OCI-LY3 (cell line): ENCODE data around the gene HOXD12.
A peak's percentile ranks its signal among the peaks of the same experiment; 100 is the strongest.

ENCODE experiments used
- H2AFZ ChIP-seq: fragments of 200-600, 300-600 bp; shearing (Covaris generic); 2 replicates; pipeline ENCODE4 v1.6.0; 2014; ENCODE audit warnings: antibody characterized with exemption, low read depth, low read length
- H3K27ac ChIP-seq: fragments of 200-600, 300-600 bp; sonication (generic); 2 replicates; pipeline ENCODE4 v1.5.1; 2014; ENCODE audit warnings: mild to moderate bottlenecking, low read length, moderate library complexity, mixed read lengths
- H3K27me3 ChIP-seq: fragments of 200-600, 300-600 bp; sonication (generic); 2 replicates; pipeline ENCODE4 v1.6.1; 2014; ENCODE audit warnings: low read depth, low read length, mixed read lengths
- H3K36me3 ChIP-seq: fragments of 200-600, 300-600 bp; sonication (generic); replicated peaks from 2 replicates; pipeline ENCODE3; 2014; ENCODE audit warnings: low read depth, low read length, mixed read lengths
- H3K4me1 ChIP-seq: fragments of 300-600, 200-600 bp; sonication (generic); 2 replicates; pipeline ENCODE4 v1.6.1; 2014; ENCODE audit warnings: low read length, mixed read lengths
- H3K4me2 ChIP-seq: fragments of 200-600, 300-600 bp; sonication (generic); 2 replicates; pipeline ENCODE4 v1.6.1; 2014; ENCODE audit warnings: low read length, mixed read lengths
- H3K4me3 ChIP-seq: fragments of 300-600, 200-600 bp; sonication (generic); 2 replicates; pipeline ENCODE4 v1.5.1; 2014; ENCODE audit warnings: antibody characterized with exemption, mild to moderate bottlenecking, low read length, moderate library complexity
- H3K79me2 ChIP-seq: fragments of 300-600, 200-600 bp; shearing (Covaris generic); 2 replicates; pipeline ENCODE4 v1.6.1; 2014; ENCODE audit warnings: mild to moderate bottlenecking, low read length, mixed read lengths
- H3K9ac ChIP-seq: fragments of 300-600, 200-600 bp; shearing (Covaris generic); 2 replicates; pipeline ENCODE4 v1.6.0; 2014; ENCODE audit warnings: mild to moderate bottlenecking, low read length, moderate library complexity
- H3K9me3 ChIP-seq: fragments of 200-600, 300-600 bp; shearing (Covaris generic); 2 replicates; pipeline ENCODE4 v1.6.1; 2014; ENCODE audit warnings: low read length, mixed read lengths; ENCODE audit not compliant: insufficient read depth
- H4K20me1 ChIP-seq: fragments of 200-600, 300-600 bp; sonication (generic); 2 replicates; pipeline ENCODE4 v1.6.1; 2016; ENCODE audit warnings: low read length, mixed read lengths; ENCODE audit not compliant: insufficient read depth
- EZH2phosphoT487 ChIP-seq: fragments of 200-600 bp; shearing (Covaris generic); IDR thresholded peaks from 2 replicates; pipeline ENCODE4 v1.6.1; 2018; ENCODE audit warnings: antibody characterized with exemption, mixed run types, low read depth
- TF ChIP-seq, protein P1 (sequence below): fragments of 200-600, 300-600 bp; sonication (generic); IDR thresholded peaks from 2 replicates; pipeline ENCODE4 v1.5.1; 2014; ENCODE audit warnings: antibody characterized with exemption, low read length, low read depth

Gene HOXD12

GRCh38 chr2:176118601-176119339, 19.2 kb downstream of the HOXD12 start:
- Histone ChIP-seq H2AFZ (no peak overlapping the region), H3K4me2 (no peak overlapping the region), H3K9me3 (no peaks in the 10 kb centered on the region), H3K4me3 (no peak overlapping the region), H3K79me2 (no peaks in the 10 kb centered on the region), H3K36me3 (no peaks in the 10 kb centered on the region), H4K20me1 (no peaks in the 10 kb centered on the region), H3K4me1 (no peaks in the 10 kb centered on the region), H3K27me3 (no peaks in the 10 kb centered on the region), H3K27ac (no peak overlapping the region), H3K9ac (no peak overlapping the region)
- TF ChIP-seq, protein P1, sequence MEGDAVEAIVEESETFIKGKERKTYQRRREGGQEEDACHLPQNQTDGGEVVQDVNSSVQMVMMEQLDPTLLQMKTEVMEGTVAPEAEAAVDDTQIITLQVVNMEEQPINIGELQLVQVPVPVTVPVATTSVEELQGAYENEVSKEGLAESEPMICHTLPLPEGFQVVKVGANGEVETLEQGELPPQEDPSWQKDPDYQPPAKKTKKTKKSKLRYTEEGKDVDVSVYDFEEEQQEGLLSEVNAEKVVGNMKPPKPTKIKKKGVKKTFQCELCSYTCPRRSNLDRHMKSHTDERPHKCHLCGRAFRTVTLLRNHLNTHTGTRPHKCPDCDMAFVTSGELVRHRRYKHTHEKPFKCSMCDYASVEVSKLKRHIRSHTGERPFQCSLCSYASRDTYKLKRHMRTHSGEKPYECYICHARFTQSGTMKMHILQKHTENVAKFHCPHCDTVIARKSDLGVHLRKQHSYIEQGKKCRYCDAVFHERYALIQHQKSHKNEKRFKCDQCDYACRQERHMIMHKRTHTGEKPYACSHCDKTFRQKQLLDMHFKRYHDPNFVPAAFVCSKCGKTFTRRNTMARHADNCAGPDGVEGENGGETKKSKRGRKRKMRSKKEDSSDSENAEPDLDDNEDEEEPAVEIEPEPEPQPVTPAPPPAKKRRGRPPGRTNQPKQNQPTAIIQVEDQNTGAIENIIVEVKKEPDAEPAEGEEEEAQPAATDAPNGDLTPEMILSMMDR, result peak; percentile 22; the same call in 1 of the 2 replicates
- TF ChIP-seq EZH2phosphoT487, result no peak

- Histone ChIP-seq H3K27me3 (no peaks in the 10 kb centered on the region), H4K20me1 (no peaks in the 10 kb centered on the region), H3K9me3 (no peaks in the 10 kb centered on the region)
Measured at GRCh38 chr2:176120364-176121189, 21.0 kb downstream of the HOXD12 start.

GRCh38 chr2:176121190-176122051, 21.8 kb downstream of the HOXD12 start:
- H3K4me2 ChIP-seq, result no peak overlapping the region
- H3K79me2 ChIP-seq, result no peaks in the 10 kb centered on the region
- no peaks in the 10 kb centered on the region for H3K27me3 ChIP-seq
- no peaks in the 10 kb centered on the region for H4K20me1 ChIP-seq
- no peaks in the 10 kb centered on the region for H3K36me3 ChIP-seq
- H3K9ac ChIP-seq, result no peak overlapping the region
- H3K4me1 ChIP-seq, result no peaks in the 10 kb centered on the region
- no peak overlapping the region for H3K4me3 ChIP-seq
- no peaks in the 10 kb centered on the region for H3K9me3 ChIP-seq
- H3K27ac ChIP-seq, result no peak overlapping the region
- TF ChIP-seq, protein P1, result no peak
- TF ChIP-seq EZH2phosphoT487, result no peak
- no peak overlapping the region for H2AFZ ChIP-seq

More at GRCh38 chr2:176120364-176121189, 21.0 kb downstream of the HOXD12 start:
- Histone ChIP-seq H3K36me3 (no peaks in the 10 kb centered on the region), H3K4me3 (no peak overlapping the region), H3K9ac (no peak overlapping the region), H2AFZ (no peak overlapping the region), H3K27ac (no peak overlapping the region), H3K4me2 (no peak overlapping the region), H3K4me1 (no peaks in the 10 kb centered on the region), H3K79me2 (no peaks in the 10 kb centered on the region)
- TF ChIP-seq, protein P1, result no peak
- TF ChIP-seq EZH2phosphoT487, result no peak
